Neural cell (in vitro differentiated cells): ENCODE measurements around the gene PIGM. TPM values are rescaled to one million over a fixed set of nuclear protein-coding genes. Genes with fewer than 3 reads are reported as not detected.

Experiments used
- H2AFZ ChIP-seq: fragments of 200-600, 300-800 bp; sonication (generic), shearing (Covaris generic); 2 replicates; pipeline ENCODE4 v1.6.0; 2014; ENCODE audit warnings: low read depth, mild to moderate bottlenecking, antibody characterized with exemption, low read length, moderate library complexity
- H3F3A ChIP-seq: fragments of 200-600 bp; shearing (Covaris generic); 2 replicates; pipeline ENCODE4 v1.6.1; 2016; ENCODE audit warnings: mild to moderate bottlenecking, moderate library complexity, mixed read lengths, antibody characterized with exemption, low read length; ENCODE audit not compliant: insufficient read depth, poor library complexity, severe bottlenecking
- H3K27ac ChIP-seq: fragments of 200-600, 300-800 bp; sonication (generic), shearing (Covaris generic); 2 replicates; pipeline ENCODE4 v1.5.1; 2014; ENCODE audit warnings: mild to moderate bottlenecking, low read length, moderate library complexity
- H3K27me3 ChIP-seq: fragments of 300-800, 200-600 bp; sonication (generic), shearing (Covaris generic); 2 replicates; pipeline ENCODE4 v1.6.0; 2014; ENCODE audit warnings: mild to moderate bottlenecking, low read depth, low read length, moderate library complexity; ENCODE audit not compliant: insufficient read depth
- H3K36me3 ChIP-seq: fragments of 300-800, 200-600 bp; sonication (generic), shearing (Covaris generic); 2 replicates; pipeline ENCODE4 v1.5.1; 2014; ENCODE audit warnings: mild to moderate bottlenecking, antibody characterized with exemption, low read length, moderate library complexity; ENCODE audit not compliant: insufficient read depth
- H3K4me2 ChIP-seq: fragments of 300-800, 200-600 bp; sonication (generic), shearing (Covaris generic); 2 replicates; pipeline ENCODE4 v1.6.0; 2014; ENCODE audit warnings: mild to moderate bottlenecking, low read length
- H3K4me3 ChIP-seq: fragments of 300-800, 200-600 bp; sonication (generic), shearing (Covaris generic); 2 replicates; pipeline ENCODE4 v1.5.1; 2014; ENCODE audit warnings: mild to moderate bottlenecking, low read length, moderate library complexity
- H3K79me2 ChIP-seq: fragments of 200-600 bp; shearing (Covaris generic); replicated peaks from 2 replicates; pipeline ENCODE4 v1.6.0; 2014; ENCODE audit warnings: mild to moderate bottlenecking, low read length, moderate library complexity; ENCODE audit not compliant: insufficient read depth
- H3K9ac ChIP-seq: fragments of 300-800, 200-600 bp; sonication (generic), shearing (Covaris generic); 2 replicates; pipeline ENCODE4 v1.6.1; 2016; ENCODE audit warnings: mild to moderate bottlenecking, low read length, mixed read lengths
- H3K9me2 ChIP-seq: fragments of 200-600 bp; shearing (Covaris generic); 2 replicates; pipeline ENCODE4 v1.6.1; 2016; ENCODE audit warnings: mild to moderate bottlenecking, low read length, mixed read lengths; ENCODE audit not compliant: insufficient read depth
- H3K9me3 ChIP-seq: fragments of 200-600, 300-800 bp; sonication (generic), shearing (Covaris generic); 2 replicates; pipeline ENCODE4 v1.6.1; 2016; ENCODE audit warnings: mild to moderate bottlenecking, mixed run types, low read length, moderate library complexity, mixed read lengths
- H4K20me1 ChIP-seq: fragments of 200-600 bp; shearing (Covaris generic); 2 replicates; pipeline ENCODE4 v1.6.1; 2016; ENCODE audit warnings: mild to moderate bottlenecking, mixed run types; ENCODE audit not compliant: insufficient read depth
- CTCF ChIP-seq: fragments of 450-650 bp; IDR thresholded peaks from 2 replicates; pipeline ENCODE4 v1.5.1; 2014; ENCODE audit warnings: antibody characterized with exemption, mild to moderate bottlenecking, moderate library complexity; ENCODE audit not compliant: poor library complexity, severe bottlenecking
- EZH2 ChIP-seq: fragments of 200-600, 300-800 bp; shearing (Covaris generic), sonication (generic); IDR thresholded peaks from 2 replicates; pipeline ENCODE4 v1.6.1; 2014; ENCODE audit warnings: antibody characterized with exemption, low read length, borderline replicate concordance, mild to moderate bottlenecking; ENCODE audit not compliant: insufficient read depth, poor library complexity, severe bottlenecking
- MXI1 ChIP-seq: fragments of 450-650 bp; conservative IDR thresholded peaks from 2 replicates; pipeline ENCODE4 v1.6.1; 2014; ENCODE audit warnings: antibody characterized with exemption, mild to moderate bottlenecking; ENCODE audit not compliant: poor library complexity, severe bottlenecking
- RAD21 ChIP-seq: fragments of 450-650 bp; conservative IDR thresholded peaks from 2 replicates; pipeline ENCODE4 v1.6.1; 2014; ENCODE audit warnings: antibody characterized with exemption, mild to moderate bottlenecking, moderate library complexity
- REST ChIP-seq: IDR thresholded peaks from 2 replicates; pipeline ENCODE4 v1.6.1; 2012; ENCODE audit warnings: borderline replicate concordance
- SMC3 ChIP-seq: fragments of 450-650 bp; conservative IDR thresholded peaks from 2 replicates; pipeline ENCODE4 v1.6.1; 2014; ENCODE audit warnings: antibody characterized with exemption, mild to moderate bottlenecking, moderate library complexity; ENCODE audit not compliant: poor library complexity
- TAF1 ChIP-seq: IDR thresholded peaks from 2 replicates; pipeline ENCODE4 v1.6.1; 2012; ENCODE audit warnings: low read depth
- polyA plus RNA-seq: library from polyadenylated mRNA; depleted of rRNA; stranded (reverse); fragments of >200 nt; gene quantifications from 2 replicates; pipeline ENCODE4 v1.2.3, GENCODE V29; 2014

The PIGM gene
- polyA plus RNA-seq, 1 donor from 2014 or later: 3.8 TPM

DNA sequence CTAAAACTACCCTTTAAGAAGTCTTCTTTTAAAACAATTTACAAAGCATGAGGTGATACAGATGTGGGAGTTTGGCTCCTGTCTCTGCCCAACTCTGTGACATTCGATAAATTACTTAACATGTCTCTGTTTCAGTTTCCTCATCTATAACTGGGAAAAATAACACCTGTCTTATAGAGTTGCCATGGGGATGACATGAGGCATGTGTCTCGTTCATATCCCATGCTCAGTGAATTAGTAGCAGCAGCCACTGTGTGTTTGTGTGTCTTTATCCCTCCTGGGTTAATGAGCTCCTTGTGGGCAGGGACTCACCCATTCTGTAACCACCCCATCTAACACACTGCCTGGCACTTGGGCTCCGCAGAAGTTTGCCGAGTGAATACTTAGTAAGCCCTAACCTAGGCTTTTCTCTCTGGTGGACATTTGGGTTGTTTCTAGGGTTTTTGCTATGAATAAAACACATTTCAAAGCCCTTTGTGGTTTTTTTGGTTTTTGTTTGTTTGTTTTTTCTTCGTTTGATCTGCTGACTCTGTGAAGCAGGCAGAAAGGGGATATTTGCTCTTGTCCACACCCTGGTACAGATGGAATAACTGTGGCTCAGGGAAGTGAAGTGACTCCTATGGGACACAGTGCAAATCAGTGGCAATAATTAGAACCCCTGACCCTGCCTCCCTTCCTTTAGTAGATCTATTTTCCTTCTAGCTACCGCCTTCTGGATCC lies 48.8 kb upstream of the PIGM start:
- no peak for TF ChIP-seq SMC3
- no peak for TF ChIP-seq EZH2
- TF ChIP-seq CTCF: no peak
- TF ChIP-seq REST: no peak
- TF ChIP-seq RAD21: no peak
- TF ChIP-seq TAF1: no peak
- Histone ChIP-seq H3K9me2 (no peaks in the 10 kb centered on the region), H3K9me3 (no peaks in the 10 kb centered on the region), H4K20me1 (no peaks in the 10 kb centered on the region), H3K27ac (peak overlapping the region; percentile 70), H2AFZ (peak overlapping the region; percentile 15), H3K36me3 (no peaks in the 10 kb centered on the region), H3K27me3 (peaks cover 7% of the 10 kb centered on the region), H3K4me2 (peak overlapping the region; percentile 47), H3K4me3 (peak overlapping the region; percentile 63), H3F3A (no peaks in the 10 kb centered on the region), H3K79me2 (no peaks in the 10 kb centered on the region), H3K9ac (peak overlapping the region; percentile 52)

GRCh38 chr1:160079448-160079847 lies 47.7 kb upstream of the PIGM start:
- Histone ChIP-seq H3K27me3 (peaks cover 7% of the 10 kb centered on the region), H2AFZ (no peak overlapping the region), H3K36me3 (no peaks in the 10 kb centered on the region)

More at GRCh38 chr1:160079448-160079847, 47.7 kb upstream of the PIGM start:
- Histone ChIP-seq H3K79me2 (no peaks in the 10 kb centered on the region), H3K4me3 (no peak overlapping the region), H3K9me3 (no peaks in the 10 kb centered on the region), H3K9me2 (no peaks in the 10 kb centered on the region), H3K27ac (no peak overlapping the region), H3K4me2 (no peak overlapping the region), H3K9ac (no peak overlapping the region), H3F3A (no peaks in the 10 kb centered on the region), H4K20me1 (no peaks in the 10 kb centered on the region)
- TF ChIP-seq MXI1: no peak
- no peak for TF ChIP-seq SMC3
- no peak for TF ChIP-seq CTCF
- no peak for TF ChIP-seq EZH2
- TF ChIP-seq TAF1: no peak
